DMS114 treated with DMSO at 0.1 percent for 48 hours (cell line): ENCODE data around the gene FOXO4.
"Not testable (repeated sequence)": the region's sequence is repeated elsewhere in the genome, so short reads cannot be mapped to it uniquely, and the experiment has no call there.

Source experiments
- DNase-seq: peaks from one replicate; lab custom pipeline; 2025; ENCODE audit not compliant: unreplicated experiment; lab: John Stamatoyannopoulos, UW

The FOXO4 gene

GRCh38 chrX:71095555-71095980, at the start of gene FOXO4:
TSS of gene FOXO4 (plus strand) at chrX:71095851. CDS start at chrX:71096529, 678 bp downstream.
- DNase-seq: peak; percentile 82

- DNase-seq: not testable (repeated sequence)
Observed at GRCh38 chrX:71047891-71048290, 47.8 kb upstream of the FOXO4 start.

GRCh38 chrX:71052721-71053120, 42.9 kb upstream of the FOXO4 start:
- no peak for DNase-seq

GRCh38 chrX:71053217-71053621, 42.4 kb upstream of the FOXO4 start:
- no peak for DNase-seq

GRCh38 chrX:71056867-71057266, 38.8 kb upstream of the FOXO4 start:
- DNase-seq: no peak

- DNase-seq: no peak
Observed at GRCh38 chrX:71057848-71058530, 37.7 kb upstream of the FOXO4 start.

- DNase-seq: no peak
Observed at GRCh38 chrX:71060127-71060526, 35.5 kb upstream of the FOXO4 start.

- no peak for DNase-seq
Observed at GRCh38 chrX:71067089-71067488, 28.6 kb upstream of the FOXO4 start.

GRCh38 chrX:71067712-71068043, 28.0 kb upstream of the FOXO4 start:
- DNase-seq: no peak

GRCh38 chrX:71068044-71068918, 27.4 kb upstream of the FOXO4 start, which contains the start of gene SNX12:
TSS of gene SNX12 (minus strand) at chrX:71068334. CDS start at chrX:71068306, 28 bp downstream.
- DNase-seq: peak; percentile 88

- no peak for DNase-seq
Observed at GRCh38 chrX:71070531-71070930, 25.1 kb upstream of the FOXO4 start.

- DNase-seq: no peak
Observed at GRCh38 chrX:71081330-71082123, 14.1 kb upstream of the FOXO4 start.

GRCh38 chrX:71082124-71082647, 13.5 kb upstream of the FOXO4 start:
- no peak for DNase-seq

- DNase-seq: no peak
Observed at GRCh38 chrX:71082822-71083221, 12.8 kb upstream of the FOXO4 start.

GRCh38 chrX:71085900-71086299, 9.8 kb upstream of the FOXO4 start:
- DNase-seq: no peak

GRCh38 chrX:71091263-71091662, 4.4 kb upstream of the FOXO4 start:
- DNase-seq: no peak

GRCh38 chrX:71095033-71095432, 618 bp upstream of the FOXO4 start:
- DNase-seq: no peak

GRCh38 chrX:71095981-71096759, 519 bp downstream of the FOXO4 start:
- DNase-seq: peak; percentile 34

- DNase-seq: no peak
Observed at GRCh38 chrX:71096760-71097032, 1.0 kb downstream of the FOXO4 start.

GRCh38 chrX:71098302-71098701, 2.7 kb downstream of the FOXO4 start:
- peak; percentile 4 for DNase-seq
